Hepatocyte (in vitro differentiated cells): ENCODE data around the gene RABGAP1L.

Experiments used
- CTCF ChIP-seq: fragments of 200-600 bp; sonication (generic); IDR thresholded peaks from 2 replicates; pipeline ENCODE4 v1.5.1; 2016; ENCODE audit warnings: antibody characterized with exemption, mild to moderate bottlenecking; ENCODE audit not compliant: poor library complexity
- EZH2 ChIP-seq: fragments of 200-600 bp; sonication (generic); IDR thresholded peaks from 2 replicates; pipeline ENCODE4 v1.6.1; 2016; ENCODE audit warnings: antibody characterized with exemption, mild to moderate bottlenecking, borderline replicate concordance
- EZH2phosphoT487 ChIP-seq: fragments of 200-600 bp; sonication (generic); IDR thresholded peaks from one replicate; pipeline ENCODE4 v1.6.1; 2018; ENCODE audit warnings: antibody characterized with exemption, mild to moderate bottlenecking, low read depth, moderate library complexity; ENCODE audit not compliant: unreplicated experiment, severe bottlenecking

- no peak for TF ChIP-seq CTCF
- TF ChIP-seq EZH2phosphoT487, result no peak
- TF ChIP-seq EZH2, result no peak
Measured at GRCh38 chr1:174975764-174976163, 816.4 kb downstream of the RABGAP1L start.
